Endothelial cell of umbilical vein (primary cell): Measurements from ENCODE around the gene ENAH. TPM values are rescaled to one million over a fixed set of nuclear protein-coding genes. Genes with fewer than 3 reads are reported as not detected.
A peak's percentile ranks its signal among the peaks of the same experiment; 100 is the strongest.

Experiments
- BruUV-seq: library from RNA; stranded (reverse); fragments of 400-500 nt; replicated peaks from 2 replicates; lab custom pipeline; 2021; lab: Mats Ljungman, UMichigan
- CTCF ChIA-PET: fragments of 300-600, 350-600 bp; sonication (Branson Sonifier 250); formaldehyde crosslinking; loops from one replicate; lab custom pipeline; 2021; ENCODE audit warnings: antibody characterized with exemption, inconsistent platforms; lab: Charles Lee
- POLR2A ChIA-PET: fragments of 300-600, 350-600 bp; sonication (Branson Sonifier 250); formaldehyde crosslinking; loops from one replicate; lab custom pipeline; 2021; ENCODE audit warnings: antibody characterized with exemption, inconsistent platforms; lab: Charles Lee
- DNase-seq: peaks from one replicate; pipeline ENCODE4 v3.0.0-alpha.2; 2011; ENCODE audit warnings: low read depth, low spot score
- FAIRE-seq: peaks from 2 replicates; lab custom pipeline; 2011; peaks lifted over from hg19 to GRCh38; lab: Jason Lieb, UNC
- H2AFZ ChIP-seq: 2 replicates; pipeline ENCODE4 v1.6.0; 2012; ENCODE audit warnings: low read depth, low read length, control low read depth, inconsistent platforms
- H3K27ac ChIP-seq: 2 replicates; pipeline ENCODE4 v1.5.1; 2011; ENCODE audit warnings: low read depth, mild to moderate bottlenecking, control low read depth, low read length, moderate library complexity; ENCODE audit not compliant: insufficient read depth
- H3K27me3 ChIP-seq, 2 experiments: 2 replicates each; pipeline versions ENCODE4 v1.6.0 to v1.6.1; 2011; ENCODE audit warnings: low read length in 2 of 2, mixed read lengths in 1 of 2; ENCODE audit not compliant: control insufficient read depth in 2 of 2, insufficient read depth in 2 of 2
- H3K36me3 ChIP-seq, 2 experiments: 2 replicates in 1 of 2; 3 replicates in 1 of 2; pipeline ENCODE4 v1.5.1; 2011; ENCODE audit warnings: low read length in 2 of 2, mild to moderate bottlenecking in 1 of 2, moderate library complexity in 1 of 2; ENCODE audit not compliant: control insufficient read depth in 2 of 2, insufficient read depth in 2 of 2; ENCODE audit errors: extremely low read depth in 1 of 2
- H3K4me1 ChIP-seq: 3 replicates; pipeline ENCODE4 v1.5.1; 2011; ENCODE audit warnings: mild to moderate bottlenecking, low read length; ENCODE audit not compliant: control insufficient read depth, insufficient read depth; ENCODE audit errors: extremely low read depth
- H3K4me2 ChIP-seq: 2 replicates; pipeline ENCODE4 v1.6.1; 2011; ENCODE audit warnings: low read length, control low read depth, mixed read lengths; ENCODE audit not compliant: insufficient read depth
- H3K4me3 ChIP-seq, 3 experiments: fragments of 200-600 bp in 1 of 3; sonication (generic), shearing (Covaris generic) in 1 of 3; replicated peaks in 1 of 3; 2 replicates each; pipeline ENCODE4 v1.5.1; 2011 to 2016; ENCODE audit warnings: control low read depth in 3 of 3, low read length in 3 of 3, mild to moderate bottlenecking in 2 of 3, inconsistent platforms in 1 of 3, low read depth in 1 of 3, moderate library complexity in 1 of 3; ENCODE audit not compliant: insufficient read depth in 1 of 3
- H3K79me2 ChIP-seq: 2 replicates; pipeline ENCODE4 v1.6.0; 2012; ENCODE audit warnings: low read length, inconsistent platforms; ENCODE audit not compliant: control insufficient read depth, insufficient read depth
- H3K9ac ChIP-seq: replicated peaks from 2 replicates; pipeline ENCODE3; 2011; ENCODE audit warnings: low read length, control low read depth; ENCODE audit not compliant: insufficient read depth; ENCODE audit errors: extremely low read depth
- H3K9me1 ChIP-seq: replicated peaks from 3 replicates; pipeline ENCODE4 v1.6.0; 2011; ENCODE audit warnings: mild to moderate bottlenecking, low read length; ENCODE audit not compliant: control insufficient read depth, insufficient read depth; ENCODE audit errors: extremely low read depth
- H3K9me3 ChIP-seq: replicated peaks from 2 replicates; pipeline ENCODE4 v1.5.1; 2012; ENCODE audit warnings: low read length, inconsistent platforms; ENCODE audit not compliant: control insufficient read depth, insufficient read depth
- H4K20me1 ChIP-seq: replicated peaks from 2 replicates; pipeline ENCODE3; 2011; ENCODE audit warnings: mild to moderate bottlenecking, low read length; ENCODE audit not compliant: control insufficient read depth, insufficient read depth; ENCODE audit errors: extremely low read depth
- EZH2 ChIP-seq: IDR thresholded peaks from 2 replicates; pipeline ENCODE4 v1.6.1; 2012; ENCODE audit warnings: borderline replicate concordance, low read depth, mild to moderate bottlenecking, moderate library complexity, low read length, inconsistent platforms; ENCODE audit not compliant: severe bottlenecking
- FOS ChIP-seq: IDR thresholded peaks from 2 replicates; pipeline ENCODE4 v1.6.1; 2011; ENCODE audit warnings: mild to moderate bottlenecking, low read length, moderate library complexity, borderline replicate concordance; ENCODE audit not compliant: insufficient read depth
- GATA2 ChIP-seq: IDR thresholded peaks from 2 replicates; pipeline ENCODE4 v1.7.0; 2011; ENCODE audit warnings: low read depth, mild to moderate bottlenecking, moderate library complexity, mixed read lengths, low read length; ENCODE audit not compliant: insufficient read length, insufficient read depth
- JUN ChIP-seq: IDR thresholded peaks from 2 replicates; pipeline ENCODE4 v1.6.1; 2011; ENCODE audit warnings: borderline replicate concordance, low read depth; ENCODE audit not compliant: insufficient read length, insufficient read depth
- MYC ChIP-seq: IDR thresholded peaks from one replicate; pipeline ENCODE4 v1.6.1; 2011; ENCODE audit warnings: mild to moderate bottlenecking, low read depth, low read length
- POLR2A ChIP-seq: IDR thresholded peaks from 2 replicates; pipeline ENCODE4 v1.6.1; 2012; ENCODE audit warnings: low read depth, mild to moderate bottlenecking, control low read depth, low read length
- POLR2AphosphoS5 ChIP-seq: IDR thresholded peaks from 2 replicates; pipeline ENCODE4 v1.6.1; 2012; ENCODE audit warnings: low read depth, mild to moderate bottlenecking, control low read depth, low read length, moderate library complexity; ENCODE audit not compliant: insufficient read depth
- dilution Hi-C: fragments of 300-500 bp; cut with MboI; formaldehyde crosslinking; loops from one replicate; pipeline ENCODE4 v1.15.0; 2019; ENCODE audit warnings: low sequenced_read_pairs; ENCODE audit not compliant: extremely low pct_ligation_motif_present
- intact Hi-C: fragments of 100-400 bp; cut with micrococcal nuclease; formaldehyde crosslinking; loops from one replicate; pipeline ENCODE4 v1.10.0; 2022
- polyA plus RNA-seq, 4 experiments: library from polyadenylated mRNA; depleted of rRNA in 3 of 4; stranded (reverse) in 3 of 4; unstranded in 1 of 4; fragments of >200 nt; gene quantifications; 2 replicates each; pipeline versions ENCODE4 v1.2.1 to v1.2.3, GENCODE V29; 2011 to 2012; ENCODE audit warnings: missing spikeins in 1 of 4
- total RNA-seq: library from RNA; stranded (reverse); gene quantifications from 2 replicates; pipeline ENCODE4 v1.2.3, GENCODE V29; 2021
- TF ChIP-seq, protein P1 (sequence below), 2 donors: IDR thresholded peaks; 1 replicate in 1 of 2; 2 replicates in 1 of 2; pipeline ENCODE4 v1.5.1; 2011; ENCODE audit warnings: low read length in 2 of 2, mild to moderate bottlenecking in 2 of 2, moderate library complexity in 2 of 2, control low read depth in 1 of 2, inconsistent platforms in 1 of 2, low read depth in 1 of 2; ENCODE audit not compliant: insufficient read depth in 1 of 2; ENCODE audit errors: extremely low read depth in 1 of 2
- TF ChIP-seq, protein P2 (sequence below): IDR thresholded peaks from 2 replicates; pipeline ENCODE4 v1.6.1; 2011; ENCODE audit not compliant: insufficient read depth, insufficient read length

ENAH gene
- total and polyA plus RNA-seq, 2 donors (not counting 3 experiments of a cell fraction or from before 2014, with no cell fraction given): 19.9 to 95.6 TPM

- no peak overlapping the region for H3K4me2 ChIP-seq
- H3K36me3 ChIP-seq: no peaks in the 10 kb centered on the region
- no TSS peak for BruUV-seq
- POLR2A ChIA-PET: interaction anchor here (0.5 kb wide), 1 partner anchor 58 kb away, joined by 3 read pairs; no protein-coding TSS in a partner anchor
- intact Hi-C loops: no loop called here
- no peaks in the 10 kb centered on the region for H3K27me3 ChIP-seq
- CTCF ChIA-PET: interaction anchor here (0.6 to 3.2 kb wide), 10 partner anchors 8 to 436 kb away, joined by 3 to 12 read pairs (median 4); partner anchors contain the start of gene SRP9
- H3K9me3 ChIP-seq: no peaks in the 10 kb centered on the region
- dilution Hi-C loops: no loop called here
- no peak overlapping the region for H3K4me3 ChIP-seq
- FAIRE-seq (no peak), DNase-seq (peak; percentile 26)
- no peaks in the 10 kb centered on the region for H3K9me1 ChIP-seq
- H3K9ac ChIP-seq: no peak overlapping the region
- H2AFZ ChIP-seq: no peak overlapping the region
- no peaks in the 10 kb centered on the region for H3K4me1 ChIP-seq
- H3K79me2 ChIP-seq: peaks cover 30% of the 10 kb centered on the region
- no peak overlapping the region for H3K27ac ChIP-seq
- no peaks in the 10 kb centered on the region for H4K20me1 ChIP-seq
- TF ChIP-seq, protein P1, sequence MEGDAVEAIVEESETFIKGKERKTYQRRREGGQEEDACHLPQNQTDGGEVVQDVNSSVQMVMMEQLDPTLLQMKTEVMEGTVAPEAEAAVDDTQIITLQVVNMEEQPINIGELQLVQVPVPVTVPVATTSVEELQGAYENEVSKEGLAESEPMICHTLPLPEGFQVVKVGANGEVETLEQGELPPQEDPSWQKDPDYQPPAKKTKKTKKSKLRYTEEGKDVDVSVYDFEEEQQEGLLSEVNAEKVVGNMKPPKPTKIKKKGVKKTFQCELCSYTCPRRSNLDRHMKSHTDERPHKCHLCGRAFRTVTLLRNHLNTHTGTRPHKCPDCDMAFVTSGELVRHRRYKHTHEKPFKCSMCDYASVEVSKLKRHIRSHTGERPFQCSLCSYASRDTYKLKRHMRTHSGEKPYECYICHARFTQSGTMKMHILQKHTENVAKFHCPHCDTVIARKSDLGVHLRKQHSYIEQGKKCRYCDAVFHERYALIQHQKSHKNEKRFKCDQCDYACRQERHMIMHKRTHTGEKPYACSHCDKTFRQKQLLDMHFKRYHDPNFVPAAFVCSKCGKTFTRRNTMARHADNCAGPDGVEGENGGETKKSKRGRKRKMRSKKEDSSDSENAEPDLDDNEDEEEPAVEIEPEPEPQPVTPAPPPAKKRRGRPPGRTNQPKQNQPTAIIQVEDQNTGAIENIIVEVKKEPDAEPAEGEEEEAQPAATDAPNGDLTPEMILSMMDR (IDR thresholded peaks at IDR 0.05; ENCODE audit: extremely low read depth in 1 of 2, insufficient read depth in 1 of 2, low read depth in 1 of 2, low read length in 2 of 2): no peak
- no peak for TF ChIP-seq GATA2
- no peak for TF ChIP-seq EZH2
- no peak for TF ChIP-seq MYC
- TF ChIP-seq POLR2AphosphoS5: no peak
- no peak for TF ChIP-seq POLR2A
- TF ChIP-seq, protein P2, sequence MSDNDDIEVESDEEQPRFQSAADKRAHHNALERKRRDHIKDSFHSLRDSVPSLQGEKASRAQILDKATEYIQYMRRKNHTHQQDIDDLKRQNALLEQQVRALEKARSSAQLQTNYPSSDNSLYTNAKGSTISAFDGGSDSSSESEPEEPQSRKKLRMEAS: no peak
- TF ChIP-seq FOS: no peak
- no peak for TF ChIP-seq JUN
Measured at GRCh38 chr1:225627304-225627947, 25.5 kb downstream of the ENAH start.
